BE2C (cell line): Measurements from ENCODE around the gene FN1.

Experiments
- DNase-seq: peaks from one replicate; pipeline ENCODE4 v3.0.0-alpha.2; 2020
- H3K27me3 ChIP-seq: fragments of 250-450 bp; sonication (Bioruptor Pico); 2 replicates; pipeline ENCODE4 v1.5.1; 2020; ENCODE audit warnings: mild to moderate bottlenecking
- H3K36me3 ChIP-seq: fragments of 250-450 bp; sonication (Bioruptor Pico); 2 replicates; pipeline ENCODE4 v1.5.1; 2020; ENCODE audit warnings: mild to moderate bottlenecking
- H3K4me1 ChIP-seq: fragments of 250-450 bp; sonication (Bioruptor Pico); 2 replicates; pipeline ENCODE4 v1.5.1; 2020
- H3K4me3 ChIP-seq: 2 replicates; pipeline ENCODE4 v1.5.1; 2011; ENCODE audit warnings: low read depth, low read length
- H3K9me3 ChIP-seq: fragments of 250-450 bp; sonication (Bioruptor Pico); 2 replicates; pipeline ENCODE4 v1.5.1; 2020
- TF ChIP-seq, protein P1 (sequence below): IDR thresholded peaks from 2 replicates; pipeline ENCODE4 v1.5.1; 2012; ENCODE audit warnings: mild to moderate bottlenecking, low read depth, low read length

Gene FN1

DNA sequence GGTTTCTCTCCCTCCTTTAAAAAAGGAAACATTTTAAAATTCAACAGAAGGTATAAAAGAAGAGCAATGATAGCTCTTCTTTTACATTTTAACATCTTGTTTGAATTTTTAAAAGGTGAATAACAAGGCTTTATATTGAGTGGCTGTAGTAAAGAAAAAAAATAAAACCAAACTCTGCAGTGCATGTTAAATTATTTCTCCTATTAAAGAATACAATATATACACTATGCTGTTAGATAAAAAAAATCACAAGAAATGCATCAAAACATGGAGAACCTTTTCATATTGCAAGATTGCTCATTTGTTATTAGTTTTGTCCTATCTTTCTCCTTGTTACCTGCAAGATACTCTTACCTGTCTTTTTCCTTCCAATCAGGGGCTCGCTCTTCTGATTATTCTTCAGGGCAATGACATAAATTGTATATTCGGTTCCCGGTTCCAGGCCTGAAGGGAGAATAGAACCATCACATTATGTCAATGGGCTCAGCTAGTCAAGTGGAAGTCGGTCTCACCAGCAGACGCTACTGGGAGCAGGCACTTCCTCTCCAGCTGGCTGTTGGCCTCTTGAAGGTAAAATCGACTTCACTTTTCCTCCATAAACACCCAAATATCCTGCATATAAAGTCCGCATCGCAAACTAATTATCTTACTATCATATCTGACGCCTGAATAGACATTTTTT is 62.8 kb downstream of the FN1 start:
- no peaks in the 10 kb centered on the region for H3K27me3 ChIP-seq
- TF ChIP-seq, protein P1, sequence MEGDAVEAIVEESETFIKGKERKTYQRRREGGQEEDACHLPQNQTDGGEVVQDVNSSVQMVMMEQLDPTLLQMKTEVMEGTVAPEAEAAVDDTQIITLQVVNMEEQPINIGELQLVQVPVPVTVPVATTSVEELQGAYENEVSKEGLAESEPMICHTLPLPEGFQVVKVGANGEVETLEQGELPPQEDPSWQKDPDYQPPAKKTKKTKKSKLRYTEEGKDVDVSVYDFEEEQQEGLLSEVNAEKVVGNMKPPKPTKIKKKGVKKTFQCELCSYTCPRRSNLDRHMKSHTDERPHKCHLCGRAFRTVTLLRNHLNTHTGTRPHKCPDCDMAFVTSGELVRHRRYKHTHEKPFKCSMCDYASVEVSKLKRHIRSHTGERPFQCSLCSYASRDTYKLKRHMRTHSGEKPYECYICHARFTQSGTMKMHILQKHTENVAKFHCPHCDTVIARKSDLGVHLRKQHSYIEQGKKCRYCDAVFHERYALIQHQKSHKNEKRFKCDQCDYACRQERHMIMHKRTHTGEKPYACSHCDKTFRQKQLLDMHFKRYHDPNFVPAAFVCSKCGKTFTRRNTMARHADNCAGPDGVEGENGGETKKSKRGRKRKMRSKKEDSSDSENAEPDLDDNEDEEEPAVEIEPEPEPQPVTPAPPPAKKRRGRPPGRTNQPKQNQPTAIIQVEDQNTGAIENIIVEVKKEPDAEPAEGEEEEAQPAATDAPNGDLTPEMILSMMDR, result no peak
- H3K4me3 ChIP-seq, result no peak overlapping the region
- no peaks in the 10 kb centered on the region for H3K4me1 ChIP-seq
- no peaks in the 10 kb centered on the region; the same call in 1 of the 2 replicates for H3K36me3 ChIP-seq
- H3K9me3 ChIP-seq, result no peaks in the 10 kb centered on the region
- no peak for DNase-seq

DNA sequence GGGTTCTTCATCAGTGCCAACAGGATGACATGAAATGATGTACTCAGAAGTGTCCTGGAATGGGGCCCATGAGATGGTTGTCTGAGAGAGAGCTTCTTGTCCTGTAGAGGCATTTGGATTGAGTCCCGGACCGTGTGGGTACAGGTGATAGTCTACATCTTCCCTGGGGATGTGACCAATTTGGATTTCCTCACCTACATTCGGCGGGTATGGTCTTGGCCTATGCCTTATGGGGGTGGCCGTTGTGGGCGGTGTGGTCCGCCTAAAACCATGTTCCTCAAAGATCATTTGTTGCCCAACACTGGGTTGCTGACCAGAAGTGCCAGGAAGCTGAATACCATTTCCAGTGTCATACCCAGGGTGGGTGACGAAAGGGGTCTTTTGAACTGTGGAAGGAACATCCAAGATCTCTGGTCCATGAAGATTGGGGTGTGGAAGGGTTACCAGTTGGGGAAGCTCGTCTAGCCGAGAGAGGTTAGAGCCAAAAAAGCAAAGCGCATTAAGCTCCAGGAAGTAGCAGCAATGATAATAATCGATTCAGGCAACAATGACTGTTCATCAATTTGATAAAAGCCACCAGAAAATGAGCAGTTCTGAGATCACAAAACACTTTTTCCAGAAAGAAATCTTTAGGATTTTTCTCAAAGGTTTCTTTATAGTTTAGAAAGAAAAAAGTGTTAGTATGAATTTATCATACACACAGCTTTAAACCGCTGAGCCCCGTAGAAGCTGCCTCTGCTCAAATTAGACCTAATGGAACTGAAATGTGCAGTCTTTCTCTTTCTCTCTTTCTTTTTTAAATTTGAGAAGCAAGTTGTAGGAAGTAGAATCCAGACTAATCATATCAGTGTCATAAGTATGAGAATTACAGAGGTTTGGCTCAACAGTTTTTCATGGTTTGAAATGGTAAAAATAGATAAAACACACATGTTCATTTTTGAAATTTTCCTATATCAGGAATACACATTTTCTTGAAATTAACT is 63.7 kb downstream of the FN1 start:
- Histone ChIP-seq H3K27me3 (no peaks in the 10 kb centered on the region), H3K9me3 (no peaks in the 10 kb centered on the region), H3K36me3 (no peaks in the 10 kb centered on the region; the same call in 1 of the 2 replicates), H3K4me1 (no peaks in the 10 kb centered on the region), H3K4me3 (no peak overlapping the region)
- no peak for DNase-seq
- TF ChIP-seq, protein P1, result no peak

DNA sequence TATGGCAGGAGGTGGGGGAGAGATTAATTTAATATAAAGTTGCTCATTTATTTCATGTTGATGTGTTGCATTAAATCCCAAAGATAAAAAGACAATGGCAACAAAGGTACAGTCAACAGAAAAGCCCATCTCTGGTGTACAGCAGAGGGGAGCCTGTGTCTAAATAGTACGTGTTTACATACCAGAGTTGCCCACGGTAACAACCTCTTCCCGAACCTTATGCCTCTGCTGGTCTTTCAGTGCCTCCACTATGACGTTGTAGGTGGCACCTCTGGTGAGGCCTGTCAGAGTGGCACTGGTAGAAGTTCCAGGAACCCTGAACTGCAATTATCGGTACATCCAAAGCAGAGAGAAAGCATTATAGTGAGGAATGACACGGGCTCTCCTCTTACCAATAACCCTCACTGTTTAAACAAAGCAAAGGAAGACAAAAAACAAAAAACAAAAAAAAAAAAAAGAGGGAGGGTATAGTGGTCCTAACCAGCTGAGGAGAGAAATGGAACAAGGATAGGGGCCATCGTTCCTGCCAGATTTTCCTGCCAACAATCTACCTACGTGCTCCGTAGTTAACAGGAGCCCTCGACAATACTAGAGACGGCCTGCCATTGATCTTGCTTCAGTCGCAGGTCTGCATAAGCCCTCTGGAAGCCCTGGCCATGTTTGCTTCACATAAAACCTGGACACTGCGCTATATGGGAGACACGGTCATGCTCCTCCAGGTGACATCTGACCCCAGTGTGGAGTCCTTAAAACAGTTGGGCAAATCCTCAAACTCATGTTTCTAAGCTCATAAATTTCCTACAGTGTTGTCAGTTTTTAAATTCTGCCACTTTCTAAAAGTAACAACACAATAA is 65.5 kb downstream of the FN1 start:
- H3K9me3 ChIP-seq, result no peaks in the 10 kb centered on the region
- H3K36me3 ChIP-seq, result peaks cover 4% of the 10 kb centered on the region
- H3K4me3 ChIP-seq, result no peak overlapping the region
- TF ChIP-seq, protein P1, result no peak
- DNase-seq, result no peak
- no peaks in the 10 kb centered on the region for H3K4me1 ChIP-seq
- H3K27me3 ChIP-seq, result no peaks in the 10 kb centered on the region

DNA sequence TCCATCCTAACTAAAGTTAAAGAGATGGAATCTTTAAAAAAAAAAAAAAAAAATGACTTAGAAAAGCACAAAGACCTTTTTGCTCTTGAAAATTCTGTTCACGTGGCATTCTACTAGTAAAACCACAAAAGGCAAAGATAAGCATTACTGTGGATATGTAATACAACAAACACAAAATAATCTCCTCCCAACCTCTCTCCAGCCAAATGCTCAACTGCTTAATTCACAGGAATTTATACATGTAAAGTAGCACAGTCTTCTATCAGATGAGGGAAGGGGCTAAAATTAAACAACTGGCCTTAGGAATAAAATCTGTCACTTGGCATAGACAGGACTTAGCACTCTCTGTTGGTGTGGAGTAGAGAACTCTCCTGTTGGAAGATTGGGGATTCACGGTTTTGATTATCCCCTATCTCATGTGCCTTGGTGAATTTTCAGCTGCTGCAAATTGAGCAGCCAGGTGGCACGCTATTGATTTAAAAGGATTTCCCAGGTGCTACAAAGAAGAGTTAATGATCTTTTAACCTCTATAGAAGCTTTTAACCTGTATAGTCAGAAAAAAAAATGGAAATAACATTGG is 66.6 kb downstream of the FN1 start:
- Histone ChIP-seq H3K27me3 (no peaks in the 10 kb centered on the region), H3K4me3 (no peak overlapping the region), H3K9me3 (no peaks in the 10 kb centered on the region), H3K4me1 (peaks cover 3% of the 10 kb centered on the region; the same call in 1 of the 2 replicates), H3K36me3 (peaks cover 4% of the 10 kb centered on the region)
- DNase-seq, result no peak
- TF ChIP-seq, protein P1, result no peak

DNA sequence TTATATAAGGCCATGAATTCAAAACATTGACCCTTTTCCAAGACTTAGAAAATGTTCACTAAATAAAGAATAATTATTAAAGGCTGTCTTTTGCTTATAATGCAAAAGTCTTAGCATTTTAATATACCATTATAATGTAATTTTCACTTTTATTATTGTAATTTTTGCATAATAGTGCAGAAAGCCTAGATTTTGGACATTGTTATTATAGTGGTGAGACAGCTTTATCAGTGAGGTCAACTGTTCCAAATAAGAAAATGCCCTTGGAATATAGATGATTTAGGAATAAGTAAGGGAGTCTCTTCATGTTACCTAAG is 67.4 kb downstream of the FN1 start:
- H3K27me3 ChIP-seq, result no peaks in the 10 kb centered on the region
- H3K4me3 ChIP-seq, result no peak overlapping the region
- peaks cover 3% of the 10 kb centered on the region; the same call in 1 of the 2 replicates for H3K4me1 ChIP-seq
- DNase-seq, result no peak
- peaks cover 4% of the 10 kb centered on the region for H3K36me3 ChIP-seq
- no peaks in the 10 kb centered on the region for H3K9me3 ChIP-seq
- TF ChIP-seq, protein P1, result no peak
